PC-9 (cell line): ENCODE results near the gene RTF1. TPM values are rescaled to one million over a fixed set of nuclear protein-coding genes. Genes with fewer than 3 reads are reported as not detected.

Experiments
- BruUV-seq: library from RNA; stranded (reverse); fragments of 400-500 nt; replicated peaks from 2 replicates; lab custom pipeline; 2021; lab: Mats Ljungman, UMichigan
- CTCF ChIA-PET: fragments of 300-600 bp; sonication (Branson Sonifier 250); formaldehyde crosslinking; loops from one replicate; lab custom pipeline; 2022; ENCODE audit warnings: antibody characterized with exemption; lab: Charles Lee
- POLR2A ChIA-PET: fragments of 300-600 bp; sonication (Branson Sonifier 250); formaldehyde crosslinking; loops from one replicate; lab custom pipeline; 2022; ENCODE audit warnings: antibody characterized with exemption; ENCODE audit not compliant: unreplicated experiment; lab: Charles Lee
- DNase-seq, 2 experiments: peaks; one replicate each; pipeline versions ENCODE4 v3.0.0 to v3.0.0-alpha.2; 2015 to 2022; ENCODE audit warnings: mixed read lengths in 1 of 2
- H2AFZ ChIP-seq: fragments of 200-600 bp; sonication (generic); 2 replicates; pipeline ENCODE4 v1.8.1; 2017; ENCODE audit warnings: antibody characterized with exemption
- H3F3A ChIP-seq: fragments of 200-600 bp; sonication (generic); 2 replicates; pipeline ENCODE4 v1.8.1; 2017; ENCODE audit warnings: antibody characterized with exemption, mild to moderate bottlenecking, low read depth; ENCODE audit not compliant: insufficient read depth
- H3K27ac ChIP-seq: fragments of 200-600 bp; sonication (generic); 2 replicates; pipeline ENCODE4 v1.6.1; 2016; ENCODE audit warnings: mixed run types
- H3K27me3 ChIP-seq: fragments of 200-600 bp; sonication (generic); 2 replicates; pipeline ENCODE4 v1.6.1; 2016; ENCODE audit warnings: low read depth, mixed run types; ENCODE audit not compliant: insufficient read depth
- H3K36me3 ChIP-seq: fragments of 200-600 bp; sonication (generic); 2 replicates; pipeline ENCODE4 v1.6.1; 2016; ENCODE audit warnings: low read depth, mixed run types
- H3K4me1 ChIP-seq: fragments of 200-600 bp; sonication (generic); replicated peaks from 2 replicates; pipeline ENCODE4 v1.6.1; 2016; ENCODE audit warnings: mixed run types; ENCODE audit not compliant: insufficient read depth
- H3K4me2 ChIP-seq: fragments of 200-600 bp; sonication (generic); 2 replicates; pipeline ENCODE4 v1.6.1; 2017; ENCODE audit warnings: mixed run types
- H3K4me3 ChIP-seq: fragments of 200-600 bp; sonication (generic); 2 replicates; pipeline ENCODE4 v1.6.1; 2016; ENCODE audit warnings: mixed run types
- H3K79me2 ChIP-seq: fragments of 200-600 bp; sonication (generic); 2 replicates; pipeline ENCODE4 v1.6.1; 2017; ENCODE audit warnings: low read depth, mixed run types
- H3K9me2 ChIP-seq: fragments of 200-600 bp; sonication (generic); 2 replicates; pipeline ENCODE4 v1.8.1; 2017; ENCODE audit warnings: mild to moderate bottlenecking; ENCODE audit not compliant: insufficient read depth
- H3K9me3 ChIP-seq: fragments of 200-600 bp; sonication (generic); 2 replicates; pipeline ENCODE4 v1.8.1; 2016; ENCODE audit warnings: low read depth; ENCODE audit not compliant: insufficient read depth
- H4K20me1 ChIP-seq: fragments of 200-600 bp; sonication (generic); 2 replicates; pipeline ENCODE4 v1.8.1; 2017; ENCODE audit not compliant: insufficient read depth
- EZH2 ChIP-seq: fragments of 200-600 bp; sonication (generic); IDR thresholded peaks from 2 replicates; pipeline ENCODE4 v1.8.0; 2017; ENCODE audit warnings: antibody characterized with exemption, low read depth
- intact Hi-C: fragments of 100-400 bp; cut with micrococcal nuclease; formaldehyde crosslinking; loops from one replicate; pipeline ENCODE4 v1.10.0; 2022; ENCODE audit not compliant: unreplicated experiment
- total RNA-seq: library from RNA; stranded (reverse); gene quantifications from 2 replicates; pipeline ENCODE4 v1.2.3, GENCODE V29; 2021
- TF ChIP-seq, protein P1 (sequence below): fragments of 200-600 bp; sonication (generic); conservative IDR thresholded peaks from 2 replicates; pipeline ENCODE4 v1.6.1; 2017; ENCODE audit warnings: mixed run types, antibody characterized with exemption, mild to moderate bottlenecking, moderate library complexity

The RTF1 gene
- total RNA-seq, 1 experiment from 2014 or later = 55.7 TPM

DNA sequence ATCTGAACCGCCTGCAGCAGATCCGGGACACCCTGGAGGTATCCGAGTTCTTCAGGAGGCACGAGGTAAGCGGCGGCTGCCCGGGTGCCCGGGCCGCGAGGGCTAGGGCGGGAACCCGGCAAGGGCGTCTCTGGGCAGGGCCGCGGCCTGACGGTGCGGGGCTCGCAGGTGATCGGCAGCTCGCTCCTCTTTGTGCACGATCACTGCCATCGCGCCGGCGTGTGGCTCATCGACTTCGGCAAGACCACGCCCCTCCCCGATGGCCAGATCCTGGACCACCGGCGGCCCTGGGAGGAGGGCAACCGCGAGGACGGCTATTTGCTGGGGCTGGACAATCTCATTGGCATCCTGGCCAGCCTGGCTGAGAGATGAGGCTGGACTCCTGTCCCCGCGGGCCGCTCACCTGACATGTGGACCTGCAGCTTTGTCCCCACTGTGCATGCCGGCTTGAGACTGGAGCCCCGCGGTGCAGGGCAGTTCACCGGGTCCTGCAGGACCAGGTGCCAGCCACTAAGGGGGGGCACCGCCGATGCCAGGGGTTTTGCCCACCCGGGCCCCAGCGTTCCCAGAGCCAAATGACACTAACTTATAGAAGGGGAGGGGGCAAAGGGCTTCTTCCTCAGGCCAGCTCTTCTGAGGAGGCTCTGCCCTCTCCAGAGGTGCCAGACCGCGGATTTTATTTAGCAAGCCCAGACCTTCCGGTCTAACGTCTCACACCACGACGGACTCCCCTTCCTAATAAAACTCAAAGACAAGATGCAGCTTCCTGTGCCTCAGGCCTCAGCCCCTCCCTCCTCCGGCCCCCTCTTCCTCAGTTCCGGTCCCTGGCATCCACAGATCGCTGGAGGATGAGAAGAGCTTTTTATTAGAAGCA, 86.1 kb downstream of the RTF1 start:
- CTCF ChIA-PET = no interaction called here
- no peak overlapping the region for H3K4me2 ChIP-seq
- H3F3A ChIP-seq = no peaks in the 10 kb centered on the region
- no peaks in the 10 kb centered on the region for H3K27me3 ChIP-seq
- H3K27ac ChIP-seq = no peak overlapping the region
- H3K36me3 ChIP-seq = no peaks in the 10 kb centered on the region
- no TSS peak for BruUV-seq
- no peak for DNase-seq
- POLR2A ChIA-PET = no interaction called here
- no peaks in the 10 kb centered on the region for H3K9me2 ChIP-seq
- intact Hi-C loops = no loop called here
- TF ChIP-seq, protein P1, sequence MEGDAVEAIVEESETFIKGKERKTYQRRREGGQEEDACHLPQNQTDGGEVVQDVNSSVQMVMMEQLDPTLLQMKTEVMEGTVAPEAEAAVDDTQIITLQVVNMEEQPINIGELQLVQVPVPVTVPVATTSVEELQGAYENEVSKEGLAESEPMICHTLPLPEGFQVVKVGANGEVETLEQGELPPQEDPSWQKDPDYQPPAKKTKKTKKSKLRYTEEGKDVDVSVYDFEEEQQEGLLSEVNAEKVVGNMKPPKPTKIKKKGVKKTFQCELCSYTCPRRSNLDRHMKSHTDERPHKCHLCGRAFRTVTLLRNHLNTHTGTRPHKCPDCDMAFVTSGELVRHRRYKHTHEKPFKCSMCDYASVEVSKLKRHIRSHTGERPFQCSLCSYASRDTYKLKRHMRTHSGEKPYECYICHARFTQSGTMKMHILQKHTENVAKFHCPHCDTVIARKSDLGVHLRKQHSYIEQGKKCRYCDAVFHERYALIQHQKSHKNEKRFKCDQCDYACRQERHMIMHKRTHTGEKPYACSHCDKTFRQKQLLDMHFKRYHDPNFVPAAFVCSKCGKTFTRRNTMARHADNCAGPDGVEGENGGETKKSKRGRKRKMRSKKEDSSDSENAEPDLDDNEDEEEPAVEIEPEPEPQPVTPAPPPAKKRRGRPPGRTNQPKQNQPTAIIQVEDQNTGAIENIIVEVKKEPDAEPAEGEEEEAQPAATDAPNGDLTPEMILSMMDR = no peak
- no peak for TF ChIP-seq EZH2
- no peaks in the 10 kb centered on the region for H3K4me1 ChIP-seq
- no peaks in the 10 kb centered on the region for H3K79me2 ChIP-seq
- no peak overlapping the region for H3K4me3 ChIP-seq
- no peaks in the 10 kb centered on the region for H4K20me1 ChIP-seq
- H3K9me3 ChIP-seq = no peaks in the 10 kb centered on the region
- H2AFZ ChIP-seq = no peak overlapping the region

DNA sequence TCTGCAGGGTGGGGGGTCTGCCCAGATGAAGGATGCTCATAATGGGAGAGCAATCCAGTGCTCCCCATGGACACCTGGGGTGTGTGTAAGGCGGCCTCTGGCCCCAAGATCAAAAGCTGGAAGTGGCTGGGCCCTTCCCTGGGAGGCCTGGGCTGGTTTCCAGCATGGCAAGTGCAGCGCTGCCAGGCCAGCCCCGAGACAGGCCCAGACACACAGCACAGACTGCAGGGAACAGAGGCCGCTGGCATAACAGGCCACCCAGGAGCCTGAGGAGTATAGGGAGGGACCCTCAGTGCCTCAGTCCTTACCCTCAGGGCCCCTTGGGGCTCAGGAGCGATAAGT, 86.7 kb downstream of the RTF1 start:
- intact Hi-C loops = no loop called here
- H3K4me1 ChIP-seq = no peaks in the 10 kb centered on the region
- no TSS peak for BruUV-seq
- DNase-seq = no peak
- no peaks in the 10 kb centered on the region for H3F3A ChIP-seq
- H3K79me2 ChIP-seq = no peaks in the 10 kb centered on the region
- no peak overlapping the region for H3K4me3 ChIP-seq
- CTCF ChIA-PET = no interaction called here
- H4K20me1 ChIP-seq = no peaks in the 10 kb centered on the region
- H3K4me2 ChIP-seq = no peak overlapping the region
- no peaks in the 10 kb centered on the region for H3K36me3 ChIP-seq
- POLR2A ChIA-PET = no interaction called here
- TF ChIP-seq, protein P1 = no peak
- TF ChIP-seq EZH2 = no peak
- H3K27ac ChIP-seq = no peak overlapping the region
- H3K9me2 ChIP-seq = no peaks in the 10 kb centered on the region
- no peaks in the 10 kb centered on the region for H3K27me3 ChIP-seq
- no peak overlapping the region for H2AFZ ChIP-seq
- H3K9me3 ChIP-seq = no peaks in the 10 kb centered on the region

DNA sequence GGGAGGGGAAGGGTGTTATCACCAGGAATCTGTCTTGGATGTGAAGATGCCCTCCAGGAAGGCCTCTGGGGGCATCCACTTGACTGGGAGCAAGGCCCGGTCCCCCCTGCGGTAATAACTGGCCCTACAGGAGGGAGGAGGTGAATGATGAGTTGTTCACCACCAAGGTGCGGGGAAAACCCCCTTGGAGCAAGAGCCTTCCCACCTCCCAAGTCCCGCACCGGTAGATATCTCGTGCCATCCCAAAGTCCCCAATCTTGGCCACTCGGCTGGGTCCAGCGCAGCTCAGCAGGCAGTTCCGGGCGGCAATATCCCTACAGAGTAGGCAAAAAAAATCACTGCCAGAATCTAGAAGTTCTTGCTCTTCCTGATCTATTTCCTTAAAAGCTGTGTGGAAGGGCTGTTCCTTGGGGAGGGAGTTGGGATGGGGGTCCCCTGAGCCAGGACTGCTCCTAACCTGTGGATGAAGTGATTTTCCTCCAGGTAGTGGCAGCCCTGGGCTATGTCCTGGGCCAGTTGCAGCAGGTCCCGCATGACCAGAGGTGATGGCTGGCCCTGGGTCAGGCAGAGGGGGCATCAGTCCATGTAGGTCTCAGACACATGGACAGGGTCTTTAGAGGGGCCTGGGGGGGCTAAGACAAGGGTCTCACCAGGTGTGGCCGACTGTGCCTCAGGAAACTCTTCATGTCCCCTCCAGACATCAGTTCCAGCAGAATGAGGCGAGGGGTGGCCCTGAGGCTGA, 88.0 kb downstream of the RTF1 start:
- H3K27me3 ChIP-seq = no peaks in the 10 kb centered on the region
- H3K9me2 ChIP-seq = no peaks in the 10 kb centered on the region
- intact Hi-C loops = no loop called here
- no peaks in the 10 kb centered on the region for H4K20me1 ChIP-seq
- no TSS peak for BruUV-seq
- no peaks in the 10 kb centered on the region for H3F3A ChIP-seq
- H3K4me2 ChIP-seq = no peak overlapping the region
- no peak overlapping the region for H2AFZ ChIP-seq
- no peak overlapping the region for H3K27ac ChIP-seq
- H3K4me1 ChIP-seq = no peaks in the 10 kb centered on the region
- DNase-seq = no peak
- CTCF ChIA-PET = no interaction called here
- no peaks in the 10 kb centered on the region for H3K79me2 ChIP-seq
- H3K9me3 ChIP-seq = no peaks in the 10 kb centered on the region
- POLR2A ChIA-PET = no interaction called here
- no peak overlapping the region for H3K4me3 ChIP-seq
- TF ChIP-seq, protein P1 = no peak
- no peak for TF ChIP-seq EZH2
- no peaks in the 10 kb centered on the region for H3K36me3 ChIP-seq
